PFSK-1 (cell line): ENCODE data around the gene PIK3R3.

ENCODE experiments used
- FOXP2 ChIP-seq: optimal IDR thresholded peaks from 2 replicates; pipeline ENCODE3; 2011; ENCODE audit warnings: borderline replicate concordance, control low read depth, inconsistent platforms; ENCODE audit not compliant: insufficient read depth; ENCODE audit errors: extremely low read length, extremely low read depth
- POLR2AphosphoS5 ChIP-seq: IDR thresholded peaks from 2 replicates; pipeline ENCODE4 v1.6.1; 2012; ENCODE audit warnings: low read depth, mild to moderate bottlenecking, control low read depth, low read length, moderate library complexity
- REST ChIP-seq, 2 experiments: IDR thresholded peaks; 2 replicates each; pipeline versions ENCODE4 v1.6.1 to v1.8.0; 2011 to 2012; ENCODE audit warnings: low read depth in 2 of 2, low read length in 2 of 2, control low read depth in 1 of 2, inconsistent platforms in 1 of 2, mild to moderate bottlenecking in 1 of 2, moderate library complexity in 1 of 2; ENCODE audit not compliant: insufficient read depth in 1 of 2
- SIN3A ChIP-seq: IDR thresholded peaks from 2 replicates; pipeline ENCODE4 v1.6.1; 2012; ENCODE audit warnings: mild to moderate bottlenecking, low read length, moderate library complexity, borderline replicate concordance; ENCODE audit not compliant: insufficient read depth
- TAF1 ChIP-seq: IDR thresholded peaks from 2 replicates; pipeline ENCODE4 v1.6.1; 2012; ENCODE audit warnings: low read length, control low read depth, borderline replicate concordance; ENCODE audit not compliant: insufficient read depth

The PIK3R3 gene

GRCh38 chr1:46099215-46099614 is 33.2 kb downstream of the PIK3R3 start:
- TF ChIP-seq REST (IDR thresholded peaks at IDR 0.05; ENCODE audit: insufficient read depth in 1 of 2, low read depth in 2 of 2, low read length in 2 of 2) (no peak), POLR2AphosphoS5 (no peak), SIN3A (no peak), FOXP2 (no peak), TAF1 (no peak)

GRCh38 chr1:46098027-46098712 is 34.3 kb downstream of the PIK3R3 start:
- TF ChIP-seq TAF1, result no peak
- no peak for TF ChIP-seq FOXP2
- no peak for TF ChIP-seq POLR2AphosphoS5
- no peak for TF ChIP-seq REST (IDR thresholded peaks at IDR 0.05; ENCODE audit: insufficient read depth in 1 of 2, low read depth in 2 of 2, low read length in 2 of 2)
- TF ChIP-seq SIN3A, result no peak

- no peak for TF ChIP-seq REST (IDR thresholded peaks at IDR 0.05; ENCODE audit: insufficient read depth in 1 of 2, low read depth in 2 of 2, low read length in 2 of 2)
Measured at GRCh38 chr1:46097149-46097472, 35.3 kb downstream of the PIK3R3 start.

GRCh38 chr1:46096269-46097148 is 35.9 kb downstream of the PIK3R3 start:
- TF ChIP-seq POLR2AphosphoS5 (no peak), FOXP2 (no peak), REST (IDR thresholded peaks at IDR 0.05; ENCODE audit: insufficient read depth in 1 of 2, low read depth in 2 of 2, low read length in 2 of 2) (no peak), TAF1 (no peak), SIN3A (no peak)
